Uterus (tissue), 2 donors: Measurements from ENCODE around the gene GALNT18.

Experiments
- CTCF ChIP-seq, 4 experiments: fragments of 200-600 bp in 2 of 4; fragments of 450-650 bp in 2 of 4; sonication (generic) in 2 of 4; IDR thresholded peaks; one replicate each; pipeline ENCODE4 v1.5.1; 2016 to 2019; ENCODE audit warnings: antibody characterized with exemption in 4 of 4, mild to moderate bottlenecking in 2 of 4, moderate library complexity in 1 of 4
- POLR2A ChIP-seq, 2 donors: fragments of 450-650 bp; IDR thresholded peaks; one replicate each; pipeline ENCODE4 v1.6.1; 2016; ENCODE audit warnings: antibody characterized with exemption in 2 of 2, mild to moderate bottlenecking in 1 of 2, moderate library complexity in 1 of 2

GRCh38 chr11:11387207-11387606, 234.6 kb downstream of the GALNT18 start:
- no peak for TF ChIP-seq CTCF (IDR thresholded peaks at IDR 0.05)
- no peak for TF ChIP-seq POLR2A (IDR thresholded peaks at IDR 0.05)
